ENCODE data around the gene NAA40. TPM values are rescaled to one million over a fixed set of nuclear protein-coding genes. Genes with fewer than 3 reads are reported as not detected.

Gene NAA40
- total and polyA plus RNA-seq, 2 of the 13 experiments (the other 11 are each of a cell fraction or from before 2014, with no cell fraction given), result 11.1 to 17.9 TPM

- TF ChIP-seq MLXIP (CRISPR knock-in tag; IDR thresholded peaks at IDR 0.05; ENCODE audit: borderline replicate concordance), result peak; percentile 22; the same call in 1 of the 2 replicates
- TF ChIP-seq CHCHD3 (CRISPR knock-in tag; IDR thresholded peaks at IDR 0.05), result no peak
- no peak for TF ChIP-seq NCOR1 (IDR thresholded peaks at IDR 0.05; ENCODE audit: borderline replicate concordance, low read length)
- TF ChIP-seq KDM6A (CRISPR knock-in tag; IDR thresholded peaks at IDR 0.05; ENCODE audit: low read depth), result no peak
- no peak; the same call in 1 of the 2 replicates for TF ChIP-seq KDM3A (CRISPR knock-in tag; IDR thresholded peaks at IDR 0.05; ENCODE audit: low read depth)
- TF ChIP-seq SIN3B (IDR thresholded peaks at IDR 0.05; ENCODE audit: low read length), result no peak
- no peak for TF ChIP-seq FOXK1 (CRISPR knock-in tag; IDR thresholded peaks at IDR 0.05; ENCODE audit: borderline replicate concordance, low read depth)
- 0 out of 2 replicates have a peak, but pooled peaks have one; percentile 62 for TF ChIP-seq SSRP1 (CRISPR knock-in tag; IDR thresholded peaks at IDR 0.05)
- no peak for TF ChIP-seq ZNF235 (CRISPR knock-in tag; IDR thresholded peaks at IDR 0.05; ENCODE audit: borderline replicate concordance)
- no peak for TF ChIP-seq NR1H2 (CRISPR knock-in tag; IDR thresholded peaks at IDR 0.05; ENCODE audit: borderline replicate concordance, low read depth)
- TF ChIP-seq MYC (CRISPR knock-in tag; IDR thresholded peaks at IDR 0.05; ENCODE audit: borderline replicate concordance), result peak; percentile 95
- no peak for TF ChIP-seq TEAD2 (CRISPR knock-in tag; IDR thresholded peaks at IDR 0.05)
- no peak for TF ChIP-seq SMYD3 (CRISPR knock-in tag; IDR thresholded peaks at IDR 0.05)
- peak; percentile 49; the same call in 1 of the 2 replicates for TF ChIP-seq ZSCAN25 (CRISPR knock-in tag; IDR thresholded peaks at IDR 0.05)
- peak; percentile 76 for TF ChIP-seq RBM39 (IDR thresholded peaks at IDR 0.05; ENCODE audit: low read depth, low read length, poor library complexity, severe bottlenecking)
- no peak for TF ChIP-seq NPAS2 (CRISPR knock-in tag; IDR thresholded peaks at IDR 0.05; ENCODE audit: borderline replicate concordance)
- TF ChIP-seq ZNF33B (CRISPR knock-in tag; IDR thresholded peaks at IDR 0.05), result no peak; the same call in none of the 2 replicates
- TF ChIP-seq GLI4 (CRISPR knock-in tag; IDR thresholded peaks at IDR 0.05; ENCODE audit: borderline replicate concordance), result no peak
- TF ChIP-seq NR2C2 (CRISPR knock-in tag; IDR thresholded peaks at IDR 0.05; ENCODE audit: borderline replicate concordance), result peak; percentile 35; the same call in 1 of the 2 replicates
- TF ChIP-seq RXRA (CRISPR knock-in tag; IDR thresholded peaks at IDR 0.05), result peak; percentile 57
- TF ChIP-seq KLF9 (CRISPR knock-in tag; IDR thresholded peaks at IDR 0.05; ENCODE audit: low read depth), result no peak
- TF ChIP-seq, protein P1, sequence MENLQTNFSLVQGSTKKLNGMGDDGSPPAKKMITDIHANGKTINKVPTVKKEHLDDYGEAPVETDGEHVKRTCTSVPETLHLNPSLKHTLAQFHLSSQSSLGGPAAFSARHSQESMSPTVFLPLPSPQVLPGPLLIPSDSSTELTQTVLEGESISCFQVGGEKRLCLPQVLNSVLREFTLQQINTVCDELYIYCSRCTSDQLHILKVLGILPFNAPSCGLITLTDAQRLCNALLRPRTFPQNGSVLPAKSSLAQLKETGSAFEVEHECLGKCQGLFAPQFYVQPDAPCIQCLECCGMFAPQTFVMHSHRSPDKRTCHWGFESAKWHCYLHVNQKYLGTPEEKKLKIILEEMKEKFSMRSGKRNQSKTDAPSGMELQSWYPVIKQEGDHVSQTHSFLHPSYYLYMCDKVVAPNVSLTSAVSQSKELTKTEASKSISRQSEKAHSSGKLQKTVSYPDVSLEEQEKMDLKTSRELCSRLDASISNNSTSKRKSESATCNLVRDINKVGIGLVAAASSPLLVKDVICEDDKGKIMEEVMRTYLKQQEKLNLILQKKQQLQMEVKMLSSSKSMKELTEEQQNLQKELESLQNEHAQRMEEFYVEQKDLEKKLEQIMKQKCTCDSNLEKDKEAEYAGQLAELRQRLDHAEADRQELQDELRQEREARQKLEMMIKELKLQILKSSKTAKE (CRISPR knock-in tag; IDR thresholded peaks at IDR 0.05; ENCODE audit: borderline replicate concordance), result no peak
- peak; percentile 91; the same call in 1 of the 2 replicates for TF ChIP-seq ZNF138 (CRISPR knock-in tag; IDR thresholded peaks at IDR 0.05; ENCODE audit: low read depth)
- TF ChIP-seq ZNF225 (CRISPR knock-in tag; IDR thresholded peaks at IDR 0.05), result no peak
- TF ChIP-seq MTF2 (CRISPR knock-in tag; IDR thresholded peaks at IDR 0.05; ENCODE audit: borderline replicate concordance), result no peak
- no peak for TF ChIP-seq MAFK (conservative IDR thresholded peaks at IDR 0.05 in 1 of 2, IDR thresholded peaks at IDR 0.05 in 1 of 2; ENCODE audit: low read length in 2 of 2)
- peak; percentile 96 for TF ChIP-seq DMAP1 (CRISPR knock-in tag; IDR thresholded peaks at IDR 0.05)
These were observed 19.3 kb upstream of the NAA40 start (continued) for GRCh38 chr11:63919267-63920125.
